A549 (cell line): ENCODE data around the gene RAD51B.

Source experiments
- BHLHE40 ChIP-seq: IDR thresholded peaks from 2 replicates; pipeline ENCODE4 v1.6.1; 2012; ENCODE audit warnings: low read depth, low read length, inconsistent platforms
- CTCF ChIP-seq: fragments of >200 bp; sonication (Bioruptor Twin); formaldehyde crosslinking; IDR thresholded peaks from 3 replicates; pipeline ENCODE4 v1.5.1; 2016
- FOSL2 ChIP-seq, 2 experiments: fragments of 450-650 bp in 1 of 2; fragments of >200 bp in 1 of 2; sonication (Bioruptor Twin) in 1 of 2; formaldehyde crosslinking; IDR thresholded peaks; 2 replicates each; pipeline versions ENCODE4 v1.5.0 to v1.6.1; 2016 to 2020; ENCODE audit warnings: mild to moderate bottlenecking in 1 of 2, moderate library complexity in 1 of 2
- JUNB ChIP-seq: fragments of >200 bp; sonication (Bioruptor Twin); formaldehyde crosslinking; IDR thresholded peaks from 2 replicates; pipeline ENCODE4 v1.6.1; 2016
- KDM5A ChIP-seq: fragments of 200-600 bp; sonication (generic); IDR thresholded peaks from 2 replicates; pipeline ENCODE4 v1.6.1; 2016; ENCODE audit warnings: antibody characterized with exemption, mild to moderate bottlenecking
- MYC ChIP-seq: IDR thresholded peaks from 2 replicates; pipeline ENCODE4 v1.6.1; 2012; ENCODE audit warnings: mild to moderate bottlenecking, inconsistent platforms, low read length, improper control_type of control experiment, borderline replicate concordance
- PBX3 ChIP-seq: IDR thresholded peaks from 2 replicates; pipeline ENCODE4 v1.6.1; 2012
- POLR2A ChIP-seq: IDR thresholded peaks from 2 replicates; pipeline ENCODE4 v1.6.1; 2012; ENCODE audit warnings: mild to moderate bottlenecking, low read length
- RAD21 ChIP-seq, 2 experiments: fragments of >200 bp in 1 of 2; sonication (Bioruptor Twin) in 1 of 2; formaldehyde crosslinking in 1 of 2; IDR thresholded peaks in 1 of 2; conservative IDR thresholded peaks in 1 of 2; 2 replicates in 1 of 2; 3 replicates in 1 of 2; pipeline ENCODE4 v1.6.1; 2012 to 2018; ENCODE audit warnings: inconsistent platforms in 1 of 2
- SMC3 ChIP-seq: fragments of >200 bp; sonication (Bioruptor Twin); formaldehyde crosslinking; IDR thresholded peaks from 3 replicates; pipeline ENCODE4 v1.6.1; 2018; ENCODE audit warnings: inconsistent platforms
- ZFP36 ChIP-seq: fragments of 450-650 bp; IDR thresholded peaks from 2 replicates; pipeline ENCODE4 v1.6.1; 2014; ENCODE audit warnings: borderline replicate concordance; ENCODE audit not compliant: partially characterized antibody

GRCh38 chr14:68665792-68666204 is 846.2 kb downstream of the RAD51B start:
- no peak for TF ChIP-seq JUNB
- TF ChIP-seq PBX3 = no peak
- no peak for TF ChIP-seq CTCF
- no peak for TF ChIP-seq SMC3
- no peak for TF ChIP-seq BHLHE40
- no peak for TF ChIP-seq RAD21 (conservative IDR thresholded peaks at IDR 0.05 in 1 of 2, IDR thresholded peaks at IDR 0.05 in 1 of 2)
- no peak for TF ChIP-seq POLR2A
- TF ChIP-seq MYC = no peak
- TF ChIP-seq KDM5A = no peak
- TF ChIP-seq FOSL2 (IDR thresholded peaks at IDR 0.05) = no peak
- no peak for TF ChIP-seq FOSL2 (CRISPR knock-in tag; IDR thresholded peaks at IDR 0.05)
- TF ChIP-seq ZFP36 = no peak
